Measurements from ENCODE around the gene GVQW3.

GVQW3 gene

GRCh38 chr11:76380977-76381719, at the start of gene GVQW3, which contains the start of gene THAP12 (continued):
- TF ChIP-seq ZNF350 (tag by site-specific recombination; IDR thresholded peaks at IDR 0.05) (no peak), SALL2 (tag by site-specific recombination; IDR thresholded peaks at IDR 0.05; ENCODE audit: borderline replicate concordance) (no peak), KLF10 (tag by site-specific recombination; IDR thresholded peaks at IDR 0.05) (peak; percentile 58; the same call in 1 of the 2 replicates), ZNF362 (tag by site-specific recombination; IDR thresholded peaks at IDR 0.05) (no peak), ZNF623 (tag by site-specific recombination; IDR thresholded peaks at IDR 0.05) (no peak), ZNF658 (tag by site-specific recombination; IDR thresholded peaks at IDR 0.05) (no peak), ZSCAN16 (tag by site-specific recombination; IDR thresholded peaks at IDR 0.05) (no peak), HOXA7 (CRISPR knock-in tag; IDR thresholded peaks at IDR 0.05; ENCODE audit: borderline replicate concordance) (no peak), ZNF211 (tag by site-specific recombination; IDR thresholded peaks at IDR 0.05; ENCODE audit: low read depth) (no peak), ZNF571 (tag by site-specific recombination; IDR thresholded peaks at IDR 0.05) (no peak), IKZF3 (tag by site-specific recombination; IDR thresholded peaks at IDR 0.05) (0 out of 2 replicates have a peak, but pooled peaks have one; percentile 30), MYNN (tag by site-specific recombination; IDR thresholded peaks at IDR 0.05; ENCODE audit: borderline replicate concordance) (no peak), FEZF1 (tag by site-specific recombination; IDR thresholded peaks at IDR 0.05) (0 out of 2 replicates have a peak, but pooled peaks have one; percentile 13), ZNF324 (tag by site-specific recombination; IDR thresholded peaks at IDR 0.05) (no peak), ZBTB20 (tag by site-specific recombination; IDR thresholded peaks at IDR 0.05) (peak; percentile 23; the same call in 1 of the 2 replicates), ZNF792 (tag by site-specific recombination; IDR thresholded peaks at IDR 0.05) (no peak), ZNF184 (tag by site-specific recombination; IDR thresholded peaks at IDR 0.05) (no peak), ZXDB (tag by site-specific recombination; IDR thresholded peaks at IDR 0.05) (peak; percentile 64), SP2 (tag by site-specific recombination; IDR thresholded peaks at IDR 0.05) (peak; percentile 91), ZNF366 (tag by site-specific recombination; conservative IDR thresholded peaks at IDR 0.05) (peak; percentile 98), REPIN1 (tag by site-specific recombination; IDR thresholded peaks at IDR 0.05; ENCODE audit: low read depth) (no peak), ZNF433 (tag by site-specific recombination; IDR thresholded peaks at IDR 0.05; ENCODE audit: low read depth) (no peak), ZNF311 (tag by site-specific recombination; IDR thresholded peaks at IDR 0.05; ENCODE audit: borderline replicate concordance) (no peak), ZBTB7A (tag by site-specific recombination; IDR thresholded peaks at IDR 0.05; ENCODE audit: low read depth) (no peak), ZNF560 (tag by site-specific recombination; IDR thresholded peaks at IDR 0.05; ENCODE audit: borderline replicate concordance) (no peak), ZNF37A (tag by site-specific recombination; IDR thresholded peaks at IDR 0.05) (no peak), ZNF138 (tag by site-specific recombination; IDR thresholded peaks at IDR 0.05; ENCODE audit: borderline replicate concordance) (no peak), SP7 (tag by site-specific recombination; IDR thresholded peaks at IDR 0.05) (peak; percentile 73), ZNF404 (tag by site-specific recombination; IDR thresholded peaks at IDR 0.05) (no peak), GFI1B (tag by site-specific recombination; IDR thresholded peaks at IDR 0.05) (no peak), ZNF76 (tag by site-specific recombination; IDR thresholded peaks at IDR 0.05; ENCODE audit: borderline replicate concordance, low read depth) (peak; percentile 95), ZNF514 (tag by site-specific recombination; IDR thresholded peaks at IDR 0.05) (no peak), KLF8 (tag by site-specific recombination; IDR thresholded peaks at IDR 0.05) (peak; percentile 91), SCRT2 (tag by site-specific recombination; IDR thresholded peaks at IDR 0.05) (no peak), ZNF214 (tag by site-specific recombination; IDR thresholded peaks at IDR 0.05; ENCODE audit: borderline replicate concordance) (no peak), ZNF837 (tag by site-specific recombination; IDR thresholded peaks at IDR 0.05) (no peak), TRIM28 (IDR thresholded peaks at IDR 0.05; ENCODE audit: borderline replicate concordance, low read length) (no peak), ZNF664 (tag by site-specific recombination; IDR thresholded peaks at IDR 0.05) (no peak), ZNF791 (tag by site-specific recombination; IDR thresholded peaks at IDR 0.05) (no peak)
